Endothelial cell of umbilical vein (primary cell): ENCODE data around the gene EEF1G.

Source experiments
- CTCF ChIP-seq, 2 donors: IDR thresholded peaks; 1 replicate in 1 of 2; 2 replicates in 1 of 2; pipeline ENCODE4 v1.5.1; 2011; ENCODE audit warnings: low read length in 2 of 2, mild to moderate bottlenecking in 2 of 2, moderate library complexity in 2 of 2, control low read depth in 1 of 2, inconsistent platforms in 1 of 2, low read depth in 1 of 2; ENCODE audit not compliant: insufficient read depth in 1 of 2; ENCODE audit errors: extremely low read depth in 1 of 2
- EZH2 ChIP-seq: IDR thresholded peaks from 2 replicates; pipeline ENCODE4 v1.6.1; 2012; ENCODE audit warnings: borderline replicate concordance, low read depth, mild to moderate bottlenecking, moderate library complexity, low read length, inconsistent platforms; ENCODE audit not compliant: severe bottlenecking
- FOS ChIP-seq: IDR thresholded peaks from 2 replicates; pipeline ENCODE4 v1.6.1; 2011; ENCODE audit warnings: mild to moderate bottlenecking, low read length, moderate library complexity, borderline replicate concordance; ENCODE audit not compliant: insufficient read depth
- MYC ChIP-seq: IDR thresholded peaks from one replicate; pipeline ENCODE4 v1.6.1; 2011; ENCODE audit warnings: mild to moderate bottlenecking, low read depth, low read length
- POLR2A ChIP-seq: IDR thresholded peaks from 2 replicates; pipeline ENCODE4 v1.6.1; 2012; ENCODE audit warnings: low read depth, mild to moderate bottlenecking, control low read depth, low read length
- POLR2AphosphoS5 ChIP-seq: IDR thresholded peaks from 2 replicates; pipeline ENCODE4 v1.6.1; 2012; ENCODE audit warnings: low read depth, mild to moderate bottlenecking, control low read depth, low read length, moderate library complexity; ENCODE audit not compliant: insufficient read depth
- TF ChIP-seq, protein P1 (sequence below): IDR thresholded peaks from 2 replicates; pipeline ENCODE4 v1.6.1; 2011; ENCODE audit not compliant: insufficient read depth, insufficient read length

DNA sequence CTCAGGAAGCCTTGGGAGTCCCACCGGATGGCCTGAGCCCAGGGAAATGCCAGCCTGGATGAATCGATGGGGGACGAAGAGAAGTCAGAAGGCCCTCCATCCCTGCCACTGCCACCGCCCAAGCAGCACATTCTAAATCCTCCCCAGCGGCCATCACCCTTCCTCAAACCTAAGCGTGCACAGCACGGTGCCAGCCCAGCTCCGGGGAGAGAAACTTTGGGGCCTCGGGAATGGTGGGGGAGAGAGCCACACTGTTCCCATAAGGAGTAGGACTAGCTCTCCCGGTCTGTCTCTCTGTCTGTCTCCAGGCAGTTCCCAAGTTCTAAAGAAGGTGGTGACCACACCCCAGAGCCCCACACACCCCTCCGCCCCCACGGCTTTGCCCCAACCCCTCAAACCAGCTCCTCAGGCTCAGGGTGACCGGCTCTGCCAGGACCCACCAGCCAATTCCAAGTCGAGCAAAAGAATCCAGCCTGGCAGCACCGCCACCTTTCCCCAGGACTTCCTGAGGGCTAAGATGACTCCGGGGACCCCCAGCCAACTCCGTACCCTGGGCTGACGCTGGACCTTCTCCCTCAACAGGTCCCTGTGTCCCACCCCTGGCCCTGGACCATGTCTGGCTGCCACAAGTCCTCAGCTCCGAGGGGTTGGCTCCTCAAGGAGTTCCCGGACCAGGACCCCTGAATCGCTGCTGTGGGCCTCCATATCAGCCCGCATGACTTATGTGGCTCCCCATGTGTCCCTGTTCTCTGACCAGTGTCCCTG, 29.8 kb downstream of the EEF1G start:
- TF ChIP-seq CTCF (IDR thresholded peaks at IDR 0.05; ENCODE audit: extremely low read depth in 1 of 2, insufficient read depth in 1 of 2, low read depth in 1 of 2, low read length in 2 of 2) (no peak), MYC (no peak), FOS (no peak), POLR2A (peak; percentile 61), POLR2AphosphoS5 (no peak), EZH2 (no peak)
- TF ChIP-seq, protein P1, sequence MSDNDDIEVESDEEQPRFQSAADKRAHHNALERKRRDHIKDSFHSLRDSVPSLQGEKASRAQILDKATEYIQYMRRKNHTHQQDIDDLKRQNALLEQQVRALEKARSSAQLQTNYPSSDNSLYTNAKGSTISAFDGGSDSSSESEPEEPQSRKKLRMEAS, result no peak
